Vein endothelial cell (primary cell): ENCODE measurements around the gene WDR37. TPM values are rescaled to one million over a fixed set of nuclear protein-coding genes. Genes with fewer than 3 reads are reported as not detected.

Experiments used
- total RNA-seq: library from RNA; depleted of rRNA; stranded (reverse); fragments of >200 nt; gene quantifications from 2 replicates; pipeline ENCODE4 v1.2.3, GENCODE V29; 2012

The WDR37 gene, protein sequence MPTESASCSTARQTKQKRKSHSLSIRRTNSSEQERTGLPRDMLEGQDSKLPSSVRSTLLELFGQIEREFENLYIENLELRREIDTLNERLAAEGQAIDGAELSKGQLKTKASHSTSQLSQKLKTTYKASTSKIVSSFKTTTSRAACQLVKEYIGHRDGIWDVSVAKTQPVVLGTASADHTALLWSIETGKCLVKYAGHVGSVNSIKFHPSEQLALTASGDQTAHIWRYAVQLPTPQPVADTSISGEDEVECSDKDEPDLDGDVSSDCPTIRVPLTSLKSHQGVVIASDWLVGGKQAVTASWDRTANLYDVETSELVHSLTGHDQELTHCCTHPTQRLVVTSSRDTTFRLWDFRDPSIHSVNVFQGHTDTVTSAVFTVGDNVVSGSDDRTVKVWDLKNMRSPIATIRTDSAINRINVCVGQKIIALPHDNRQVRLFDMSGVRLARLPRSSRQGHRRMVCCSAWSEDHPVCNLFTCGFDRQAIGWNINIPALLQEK
- total RNA-seq: 28.4 and 34.6 TPM in 2 replicates

DNA sequence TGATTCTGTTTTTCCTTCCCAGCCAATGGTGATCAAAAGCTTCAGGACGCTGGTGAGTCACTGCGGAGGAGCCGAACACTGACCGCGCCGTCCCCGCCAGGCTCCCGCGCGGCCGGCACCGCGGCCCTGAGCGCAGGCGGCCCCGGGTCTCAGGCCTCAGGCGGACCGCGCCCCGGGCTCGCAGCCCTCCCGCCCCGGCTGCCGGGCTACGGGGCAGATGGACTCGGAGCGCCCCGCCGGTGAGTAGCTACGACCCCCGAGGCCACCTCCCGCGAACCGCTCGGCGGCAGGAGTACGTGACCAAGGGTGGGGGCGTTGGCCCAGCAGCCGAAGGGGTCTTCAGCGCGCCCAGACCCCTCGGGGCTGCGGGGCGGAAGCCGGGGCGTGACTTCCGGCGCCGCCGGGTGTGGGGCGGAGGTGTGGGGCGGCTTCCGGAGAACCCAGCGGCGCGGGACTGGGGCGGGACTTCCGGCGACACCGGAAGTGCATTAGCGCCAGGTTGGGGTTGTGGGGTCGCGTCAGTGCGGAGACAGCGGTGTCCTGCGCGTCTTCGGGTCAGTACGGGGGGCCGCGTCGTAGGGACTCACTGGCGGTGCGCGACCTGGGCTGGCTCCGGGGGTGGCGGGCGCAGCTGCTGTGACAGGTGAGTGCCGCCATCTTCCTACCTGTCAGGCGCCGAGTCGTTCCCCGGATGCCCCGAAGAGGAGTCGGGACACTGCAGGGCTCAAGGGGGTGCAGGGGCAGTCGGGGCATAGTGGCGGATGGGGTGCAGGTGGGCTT is at the start of gene WDR37:
WDR37 (plus strand) TSS at position 60 of the 780 bp plus-strand sequence. CDS start 15,771 bp downstream, outside the sequence.

DNA sequence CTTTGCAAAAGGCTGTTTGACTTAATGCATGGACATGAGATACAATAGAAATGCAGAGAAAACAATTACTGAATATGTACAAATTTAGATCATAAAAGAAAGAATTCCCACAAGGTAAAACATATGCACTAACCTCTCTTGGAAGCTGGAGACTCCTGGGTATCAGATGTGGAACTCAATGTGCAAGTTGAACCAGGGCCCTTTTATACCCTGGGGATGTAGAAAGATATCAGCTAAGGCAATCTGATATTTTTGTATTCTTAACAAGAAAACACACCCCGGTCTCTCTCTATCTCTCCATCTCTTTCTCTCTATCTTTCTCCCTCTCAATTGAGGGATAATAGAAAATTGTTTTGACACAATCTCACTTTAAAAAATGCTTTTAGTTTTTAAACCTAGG is 30.5 kb upstream of the WDR37 start, which contains the start of gene IDI2:
IDI2 (minus strand) TSS at position 177 of the 400 bp plus-strand sequence. CDS start 1,136 bp downstream, outside the sequence.

DNA sequence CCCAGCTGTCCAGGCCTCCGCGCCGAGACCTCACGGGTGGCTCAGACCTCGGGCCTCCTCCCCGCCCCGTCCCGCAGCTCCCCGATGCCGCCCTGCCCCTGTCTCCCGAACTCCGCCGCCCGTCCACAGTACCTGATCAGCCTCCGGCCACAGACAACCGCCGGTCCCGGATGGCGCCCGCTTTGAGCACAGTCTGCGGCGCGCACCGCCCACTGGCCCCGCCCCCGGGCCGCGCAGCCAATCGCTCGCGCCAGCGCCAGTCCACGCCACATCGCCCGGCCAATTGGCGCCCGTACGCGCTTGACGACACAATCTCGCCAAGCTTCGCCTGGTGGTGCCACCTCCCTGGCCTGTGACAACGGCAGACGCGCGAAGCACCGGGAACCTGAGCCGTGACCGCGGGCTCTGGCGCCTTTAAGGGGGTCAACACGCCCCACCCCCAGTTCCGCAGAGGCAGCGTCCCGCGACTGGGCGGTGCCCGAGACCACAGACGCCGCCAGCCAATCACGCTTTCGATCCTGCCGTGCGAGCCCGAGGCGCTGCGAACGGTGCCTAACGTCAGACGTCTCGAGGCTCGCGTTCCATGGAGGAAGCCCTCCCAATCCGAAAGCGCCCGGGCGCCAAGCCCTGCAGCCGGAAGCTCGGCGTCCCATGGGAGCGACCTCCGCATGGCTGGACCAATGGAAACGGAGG is 7.3 kb upstream of the WDR37 start, which contains the start of gene IDI1:
IDI1 (minus strand) TSS at position 388 of the 693 bp plus-strand sequence; CDS start at position 272, 116 bp downstream.

Other genes with a start within 250 kb of the WDR37 start
- 61.7 and 63.3 TPM in 2 replicates for gene LARP4B, start 124.7 kb upstream of the WDR37 start, total RNA-seq
- 36.3 and 38.6 TPM in 2 replicates for gene GTPBP4, start 68.0 kb upstream of the WDR37 start, total RNA-seq
- gene IDI2, start 30.5 kb upstream of the WDR37 start, total RNA-seq: not detected in 2 replicates
- 22.2 and 57.4 TPM in 2 replicates for gene IDI1, start 7.3 kb upstream of the WDR37 start, total RNA-seq